Measurements from ENCODE around the gene ERCC8.
"Not testable (repeated sequence)": the region's sequence is repeated elsewhere in the genome, so short reads cannot be mapped to it uniquely, and the experiment has no call there.

Gene ERCC8

DNA sequence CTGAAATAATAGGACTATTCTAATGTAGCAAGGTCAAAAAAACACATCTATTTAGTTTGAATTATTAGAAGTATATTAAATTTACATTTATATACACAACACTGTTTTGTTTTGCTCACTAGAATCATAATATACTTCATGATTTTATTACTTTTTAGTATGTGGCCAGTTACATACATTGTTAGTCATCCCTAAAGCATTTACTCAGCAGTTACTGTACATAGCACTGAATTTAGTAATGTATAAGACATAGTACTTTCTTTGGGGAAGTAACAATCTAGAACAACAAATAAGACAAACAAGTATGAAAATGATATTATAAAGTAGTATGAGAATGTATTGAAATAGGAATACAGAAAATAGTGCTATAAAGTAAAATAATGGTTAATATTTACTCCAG, 28.2 kb downstream of the ERCC8 start:
- no peak for DNase-seq (ENCODE audit: low read depth)

GRCh38 chr5:60903356-60903755, 41.5 kb downstream of the ERCC8 start:
- no peak for DNase-seq (ENCODE audit: low read depth)

- DNase-seq (ENCODE audit: low read depth): no peak
These were observed 47.9 kb downstream of the ERCC8 start for GRCh38 chr5:60896991-60897390.

- DNase-seq (ENCODE audit: low read depth): no peak
These were observed 51.3 kb downstream of the ERCC8 start for GRCh38 chr5:60893521-60893920.

DNA sequence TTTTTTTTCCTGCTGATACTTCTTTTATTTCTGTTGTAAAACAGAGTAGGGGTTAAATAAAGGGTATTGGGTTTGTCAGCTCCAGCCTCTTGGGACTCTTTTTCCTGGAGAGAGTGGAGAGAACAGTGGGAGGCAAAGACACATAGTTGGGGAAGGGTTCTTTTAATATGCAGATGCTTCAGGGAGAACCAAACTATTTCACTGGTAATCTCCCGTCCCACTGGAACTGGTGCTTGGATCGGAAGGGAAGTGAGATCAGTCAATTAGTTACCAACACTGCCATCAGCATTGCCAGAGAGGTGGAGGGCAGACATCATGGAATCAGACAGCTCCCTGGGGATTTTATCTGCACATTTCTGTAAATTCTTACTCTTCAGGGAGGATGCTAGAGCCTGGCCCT, 53.2 kb downstream of the ERCC8 start:
- DNase-seq (ENCODE audit: low read depth): no peak

GRCh38 chr5:60888359-60889061, 56.4 kb downstream of the ERCC8 start:
- no peak for DNase-seq (ENCODE audit: low read depth)

DNA sequence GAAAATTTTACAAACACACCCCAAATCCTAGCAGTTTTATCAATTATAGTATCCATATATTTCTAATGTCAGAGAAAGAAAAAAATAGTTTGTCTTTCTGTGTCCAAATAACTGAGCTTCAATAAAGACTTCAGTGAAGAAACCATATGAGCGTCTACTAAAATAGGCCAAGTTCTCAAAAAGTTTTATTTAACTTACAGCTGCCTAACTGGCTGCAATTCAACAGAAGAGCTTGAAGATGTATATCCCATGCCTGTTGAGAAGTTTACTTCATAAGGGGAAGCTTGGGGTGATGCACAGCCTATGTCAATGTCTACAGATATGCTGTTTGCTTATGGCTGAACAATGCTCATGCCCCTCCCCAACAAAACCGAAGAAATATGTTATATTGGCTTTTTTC, 57.1 kb downstream of the ERCC8 start:
- DNase-seq (ENCODE audit: low read depth): no peak

DNA sequence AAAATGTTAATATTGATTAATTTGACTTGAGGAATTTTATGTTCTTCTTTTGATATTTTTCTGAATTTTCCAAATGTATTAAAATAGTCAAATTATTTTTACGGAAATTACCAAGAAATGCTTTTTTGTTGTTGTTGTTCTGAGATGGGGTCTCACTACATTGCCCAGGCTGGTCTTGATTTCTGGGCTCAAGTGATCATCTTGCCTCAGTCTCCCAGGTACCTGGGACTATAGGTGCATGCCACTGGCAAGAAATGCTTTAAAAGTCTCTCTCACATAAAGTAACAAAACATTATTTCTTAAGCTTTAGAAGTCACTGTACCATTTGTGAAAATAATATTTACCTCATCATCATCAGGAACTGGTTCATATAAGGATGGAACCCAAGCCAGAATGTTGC, 57.8 kb downstream of the ERCC8 start:
- DNase-seq (ENCODE audit: low read depth): no peak

GRCh38 chr5:60886158-60886557, 58.7 kb downstream of the ERCC8 start:
- no peak for DNase-seq (ENCODE audit: low read depth)

DNA sequence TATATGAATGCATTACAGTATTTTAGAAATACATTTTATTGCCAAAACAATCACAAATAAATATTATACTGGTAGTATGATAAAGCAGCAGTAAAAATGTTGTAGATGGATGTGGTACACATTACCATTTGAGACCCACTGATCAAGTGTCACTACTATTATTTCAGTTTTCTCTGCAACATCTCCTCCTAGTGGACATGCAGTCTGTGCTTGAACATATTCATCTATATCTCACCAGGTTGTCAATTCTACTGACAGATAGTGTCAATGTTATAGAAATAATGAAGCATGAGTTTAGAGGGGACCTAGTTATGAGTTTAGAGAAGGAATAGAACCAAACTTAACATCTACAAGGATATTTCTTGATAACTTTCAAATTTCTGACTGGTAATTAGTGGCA, 61.6 kb downstream of the ERCC8 start:
- no peak for DNase-seq (ENCODE audit: low read depth)

DNA sequence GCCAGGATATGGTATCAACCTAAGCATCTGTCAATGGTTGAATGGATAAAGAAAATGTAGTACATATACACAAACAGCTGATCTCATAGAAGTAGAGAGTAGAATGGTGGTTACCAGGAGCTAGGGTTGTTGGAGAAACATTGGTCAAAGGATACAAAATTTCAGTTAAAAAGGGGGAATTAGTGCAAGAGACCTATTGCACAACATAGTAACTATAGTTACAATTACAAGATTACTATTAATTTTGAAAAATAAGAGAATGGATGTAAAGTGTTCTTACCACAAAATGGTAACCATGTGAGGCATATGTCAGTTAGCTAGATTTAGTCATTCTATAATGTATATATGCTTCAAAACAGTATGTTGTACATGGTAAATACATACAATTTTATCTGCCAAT, 72.0 kb downstream of the ERCC8 start:
- DNase-seq (ENCODE audit: low read depth): no peak

DNA sequence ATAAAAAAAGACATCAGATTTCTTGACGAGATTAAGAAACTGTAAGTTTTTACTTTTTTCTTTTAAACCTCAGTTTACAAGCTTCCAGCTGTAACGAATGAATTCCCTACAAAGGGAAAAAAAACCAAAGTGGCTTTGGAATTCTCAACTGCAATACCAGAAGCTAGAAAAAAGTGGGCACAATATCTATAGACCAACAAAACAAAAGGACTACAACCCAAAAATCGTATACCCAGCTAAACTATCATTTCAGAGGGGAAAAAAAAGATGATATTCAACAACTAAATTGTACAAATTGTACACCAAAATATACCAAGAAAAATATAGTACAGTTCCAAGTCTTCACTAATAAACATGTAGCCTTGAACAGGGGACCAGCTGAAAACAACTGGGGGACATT, 74.0 kb downstream of the ERCC8 start:
- no peak for DNase-seq (ENCODE audit: low read depth)

GRCh38 chr5:60860572-60860971, 84.3 kb downstream of the ERCC8 start:
- DNase-seq (ENCODE audit: low read depth): not testable (repeated sequence)

- DNase-seq (ENCODE audit: low read depth): no peak
These were observed 88.8 kb downstream of the ERCC8 start for GRCh38 chr5:60856066-60856465.

GRCh38 chr5:60852940-60853339, 91.9 kb downstream of the ERCC8 start:
- no peak for DNase-seq (ENCODE audit: low read depth)

- no peak for DNase-seq (ENCODE audit: low read depth)
These were observed 92.6 kb downstream of the ERCC8 start for GRCh38 chr5:60852317-60852716.

DNA sequence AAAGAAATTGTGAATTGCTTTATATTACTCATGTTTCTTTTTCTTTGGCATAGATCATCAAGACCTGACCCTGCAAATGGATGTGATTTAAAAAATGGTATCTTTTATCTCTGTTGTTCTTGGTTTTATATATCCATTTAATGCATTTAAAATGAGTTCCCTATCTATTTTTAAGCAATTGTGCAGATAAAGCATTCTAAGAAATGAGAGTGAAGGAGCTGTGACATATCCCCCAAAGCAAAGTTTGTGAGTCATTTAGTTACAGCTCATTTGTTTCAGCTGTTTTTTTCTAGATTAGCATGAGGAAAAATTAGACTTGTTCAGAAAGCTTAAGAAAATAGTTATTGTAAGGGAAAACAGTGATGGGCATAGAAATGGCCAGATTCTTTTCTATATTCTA, 93.2 kb downstream of the ERCC8 start:
- DNase-seq (ENCODE audit: low read depth): no peak

GRCh38 chr5:60846298-60846697, 98.6 kb downstream of the ERCC8 start:
- no peak for DNase-seq (ENCODE audit: low read depth)

GRCh38 chr5:60843936-60844905, 100.6 kb downstream of the ERCC8 start, which contains the start of gene ELOVL7:
ELOVL7 (minus strand) TSS chr5:60844269; CDS start chr5:60787397, 56,872 bp downstream.
- DNase-seq (ENCODE audit: low read depth): no peak

DNA sequence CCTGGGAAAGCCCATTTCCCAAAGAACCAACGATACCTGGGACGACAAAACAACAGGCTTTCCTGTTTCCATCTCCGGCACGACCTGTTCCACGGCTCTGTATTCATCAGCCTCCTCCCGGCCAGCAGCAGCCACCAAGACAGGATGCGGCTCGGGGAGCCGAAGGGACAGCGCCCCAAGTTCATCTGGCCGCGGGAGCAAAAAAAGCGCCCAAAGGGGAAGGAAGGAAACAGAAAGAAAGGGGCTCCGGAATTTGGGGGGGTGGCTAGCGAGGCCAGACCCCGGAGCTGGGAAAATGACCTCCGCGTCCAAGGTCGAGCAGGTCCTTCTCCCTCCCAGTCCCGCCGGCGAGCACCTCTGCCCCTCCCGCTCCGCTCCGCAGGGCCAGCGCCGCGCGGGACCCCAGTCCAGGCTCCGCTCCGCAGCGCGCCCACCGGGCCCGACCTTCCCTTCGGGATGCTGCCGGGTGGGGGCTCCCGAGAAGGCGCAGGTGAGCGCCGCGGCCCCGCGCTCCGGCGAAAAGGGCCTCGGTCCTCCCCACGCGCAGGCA, 101.4 kb downstream of the ERCC8 start:
- DNase-seq (ENCODE audit: low read depth): no peak

- no peak for DNase-seq (ENCODE audit: low read depth)
These were observed 101.9 kb downstream of the ERCC8 start for GRCh38 chr5:60842871-60843385.

DNA sequence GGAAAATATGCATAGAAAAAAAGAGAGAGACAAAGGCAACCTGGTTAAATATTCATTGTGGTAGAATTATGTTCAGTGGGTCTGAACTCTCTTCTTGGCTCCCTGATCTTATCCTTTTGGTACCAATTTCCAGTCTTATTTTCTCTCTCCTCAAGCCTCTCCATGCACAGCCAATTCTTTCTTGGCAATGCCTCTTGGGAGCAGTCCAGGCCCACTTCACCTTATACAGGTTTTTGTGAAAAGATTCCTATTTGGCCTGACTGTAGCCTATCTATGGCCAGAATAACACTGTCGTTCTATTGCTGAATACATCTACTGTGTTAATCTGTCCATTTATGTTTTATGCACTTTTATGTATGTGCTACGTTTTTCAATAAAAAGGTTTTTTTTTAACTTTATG, 103.5 kb downstream of the ERCC8 start:
- DNase-seq (ENCODE audit: low read depth): no peak

- no peak for DNase-seq (ENCODE audit: low read depth)
These were observed 108.7 kb downstream of the ERCC8 start for GRCh38 chr5:60836131-60836530.

All from stimulated activated CD8-positive, alpha-beta memory T cell treated with anti-CD3 and anti-CD28 coated beads, Interleukin-7, amount 100 ng/mL, for 24 hours (primary cell).